WERI-Rb-1 (cell line): ENCODE measurements around the gene DACT1.

Experiments
- DNase-seq: peaks from one replicate; pipeline ENCODE4 v3.0.0-alpha.2; 2020
- H3K27ac ChIP-seq: fragments of 250-450 bp; sonication (Bioruptor Pico); 2 replicates; pipeline ENCODE4 v1.5.1; 2020; ENCODE audit warnings: mild to moderate bottlenecking, moderate library complexity
- H3K27me3 ChIP-seq: fragments of 250-450 bp; sonication (Bioruptor Pico); 2 replicates; pipeline ENCODE4 v1.5.1; 2021; ENCODE audit warnings: mild to moderate bottlenecking, low read depth, moderate library complexity; ENCODE audit not compliant: insufficient read depth, severe bottlenecking
- H3K36me3 ChIP-seq: fragments of 250-450 bp; sonication (Bioruptor Pico); 2 replicates; pipeline ENCODE4 v1.5.1; 2020; ENCODE audit warnings: mild to moderate bottlenecking, moderate library complexity
- H3K4me3 ChIP-seq: 2 replicates; pipeline ENCODE4 v1.5.1; 2011; ENCODE audit warnings: low read depth, mild to moderate bottlenecking, control low read depth, low read length
- H3K9me3 ChIP-seq: fragments of 250-450 bp; sonication (Bioruptor Pico); 2 replicates; pipeline ENCODE4 v1.5.1; 2021; ENCODE audit warnings: mild to moderate bottlenecking, moderate library complexity; ENCODE audit not compliant: severe bottlenecking
- CTCF ChIP-seq: IDR thresholded peaks from 2 replicates; pipeline ENCODE4 v1.5.1; 2011; ENCODE audit warnings: low read depth, mild to moderate bottlenecking, control low read depth, inconsistent platforms, low read length

The DACT1 gene

DNA sequence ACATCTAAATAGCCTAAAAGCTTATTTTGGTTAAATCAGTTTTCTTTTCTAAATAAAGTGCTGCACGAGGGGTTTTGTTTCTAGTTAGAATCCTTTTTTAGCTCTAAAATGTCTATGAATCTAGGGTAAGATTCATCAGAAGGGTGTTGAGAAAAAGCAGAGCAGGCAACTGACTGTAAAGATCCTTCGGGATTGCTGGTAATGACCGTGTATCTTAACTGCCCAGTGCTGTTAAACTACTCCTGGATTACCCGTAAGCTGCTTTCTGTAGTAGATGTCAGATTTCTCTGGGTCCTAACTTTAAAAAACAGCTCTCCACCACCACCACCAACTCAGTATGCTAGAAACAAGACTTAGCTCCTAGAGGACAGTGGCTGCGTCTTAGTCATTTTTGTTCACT is 39.2 kb downstream of the DACT1 start:
- Histone ChIP-seq H3K36me3 (no peaks in the 10 kb centered on the region), H3K27me3 (no peaks in the 10 kb centered on the region), H3K27ac (no peak overlapping the region), H3K4me3 (no peak overlapping the region), H3K9me3 (no peaks in the 10 kb centered on the region)
- DNase-seq: no peak
- no peak for TF ChIP-seq CTCF

GRCh38 chr14:58677517-58677916 is 39.8 kb downstream of the DACT1 start:
- Histone ChIP-seq H3K27me3 (no peaks in the 10 kb centered on the region), H3K9me3 (no peaks in the 10 kb centered on the region)

GRCh38 chr14:58677996-58678395 is 40.2 kb downstream of the DACT1 start:
- Histone ChIP-seq H3K4me3 (no peak overlapping the region), H3K27ac (no peak overlapping the region), H3K9me3 (no peaks in the 10 kb centered on the region), H3K36me3 (no peaks in the 10 kb centered on the region), H3K27me3 (no peaks in the 10 kb centered on the region)
- TF ChIP-seq CTCF: no peak
- no peak for DNase-seq

More at GRCh38 chr14:58677517-58677916, 39.8 kb downstream of the DACT1 start:
- no peak overlapping the region for H3K4me3 ChIP-seq
- no peak for DNase-seq
- TF ChIP-seq CTCF: no peak
- H3K27ac ChIP-seq: no peak overlapping the region
- H3K36me3 ChIP-seq: no peaks in the 10 kb centered on the region

GRCh38 chr14:58680698-58681097 is 42.9 kb downstream of the DACT1 start:
- H3K9me3 ChIP-seq: no peaks in the 10 kb centered on the region
- no peaks in the 10 kb centered on the region for H3K27me3 ChIP-seq
- no peak overlapping the region for H3K27ac ChIP-seq
- DNase-seq: no peak
- TF ChIP-seq CTCF: no peak
- H3K4me3 ChIP-seq: no peak overlapping the region
- no peaks in the 10 kb centered on the region for H3K36me3 ChIP-seq

GRCh38 chr14:58687232-58687795 is 49.6 kb downstream of the DACT1 start:
- TF ChIP-seq CTCF: no peak
- Histone ChIP-seq H3K27ac (no peak overlapping the region), H3K36me3 (no peaks in the 10 kb centered on the region), H3K9me3 (peaks cover 3% of the 10 kb centered on the region), H3K4me3 (no peak overlapping the region), H3K27me3 (no peaks in the 10 kb centered on the region)
- DNase-seq: no peak
